ENCODE data around the gene GIT1.

- TF ChIP-seq POLR2A (IDR thresholded peaks at IDR 0.05) (peak in 1 of 2 donors; percentile 60), CTCF (IDR thresholded peaks at IDR 0.05) (peak in 3 of 12 donors; percentile 15 to 37 (median 18))
Observed at GRCh38 chr17:29589524-29590410, at the start of gene GIT1.

All from heart left ventricle (tissue), 13 donors.